HCT116 (cell line): ENCODE results near the gene ETNK2.

Source experiments
- CTCF ChIP-seq, 3 experiments: fragments of 200-600 bp in 1 of 3; sonication (generic) in 1 of 3; IDR thresholded peaks in 2 of 3; conservative IDR thresholded peaks in 1 of 3; 2 replicates each; pipeline ENCODE4 v1.5.1; 2012 to 2017; ENCODE audit warnings: low read depth in 2 of 3, low read length in 2 of 3, antibody characterized with exemption in 1 of 3, borderline replicate concordance in 1 of 3, control low read depth in 1 of 3, mild to moderate bottlenecking in 1 of 3, mixed read lengths in 1 of 3, mixed run types in 1 of 3, moderate library complexity in 1 of 3; ENCODE audit not compliant: insufficient read depth in 1 of 3
- EZH2 ChIP-seq: fragments of 200-600 bp; sonication (generic); IDR thresholded peaks from 2 replicates; pipeline ENCODE4 v1.6.1; 2017; ENCODE audit warnings: antibody characterized with exemption, mixed run types
- FOSL1 ChIP-seq: IDR thresholded peaks from 2 replicates; pipeline ENCODE4 v1.6.1; 2012; ENCODE audit warnings: low read depth
- MAX ChIP-seq: IDR thresholded peaks from 2 replicates; pipeline ENCODE4 v1.6.1; 2012
- POLR2A ChIP-seq: IDR thresholded peaks from 2 replicates; pipeline ENCODE4 v1.7.0; 2011; ENCODE audit warnings: borderline replicate concordance; ENCODE audit not compliant: insufficient read depth, insufficient read length; ENCODE audit errors: extremely low read depth
- POLR2AphosphoS5 ChIP-seq: IDR thresholded peaks from 2 replicates; pipeline ENCODE4 v1.6.1; 2011; ENCODE audit warnings: mild to moderate bottlenecking, low read depth, low read length, moderate library complexity

GRCh38 chr1:204145033-204145504 lies 6.8 kb downstream of the ETNK2 start:
- no peak for TF ChIP-seq POLR2A
- TF ChIP-seq MAX: no peak
- no peak for TF ChIP-seq EZH2
- TF ChIP-seq POLR2AphosphoS5: no peak
- no peak for TF ChIP-seq CTCF (IDR thresholded peaks at IDR 0.05 in 2 of 3, conservative IDR thresholded peaks at IDR 0.05 in 1 of 3; ENCODE audit: borderline replicate concordance in 1 of 3, insufficient read depth in 1 of 3, low read depth in 2 of 3, low read length in 2 of 3)
- no peak for TF ChIP-seq FOSL1
